ENCODE results near the gene VOPP1.

Gene VOPP1

DNA sequence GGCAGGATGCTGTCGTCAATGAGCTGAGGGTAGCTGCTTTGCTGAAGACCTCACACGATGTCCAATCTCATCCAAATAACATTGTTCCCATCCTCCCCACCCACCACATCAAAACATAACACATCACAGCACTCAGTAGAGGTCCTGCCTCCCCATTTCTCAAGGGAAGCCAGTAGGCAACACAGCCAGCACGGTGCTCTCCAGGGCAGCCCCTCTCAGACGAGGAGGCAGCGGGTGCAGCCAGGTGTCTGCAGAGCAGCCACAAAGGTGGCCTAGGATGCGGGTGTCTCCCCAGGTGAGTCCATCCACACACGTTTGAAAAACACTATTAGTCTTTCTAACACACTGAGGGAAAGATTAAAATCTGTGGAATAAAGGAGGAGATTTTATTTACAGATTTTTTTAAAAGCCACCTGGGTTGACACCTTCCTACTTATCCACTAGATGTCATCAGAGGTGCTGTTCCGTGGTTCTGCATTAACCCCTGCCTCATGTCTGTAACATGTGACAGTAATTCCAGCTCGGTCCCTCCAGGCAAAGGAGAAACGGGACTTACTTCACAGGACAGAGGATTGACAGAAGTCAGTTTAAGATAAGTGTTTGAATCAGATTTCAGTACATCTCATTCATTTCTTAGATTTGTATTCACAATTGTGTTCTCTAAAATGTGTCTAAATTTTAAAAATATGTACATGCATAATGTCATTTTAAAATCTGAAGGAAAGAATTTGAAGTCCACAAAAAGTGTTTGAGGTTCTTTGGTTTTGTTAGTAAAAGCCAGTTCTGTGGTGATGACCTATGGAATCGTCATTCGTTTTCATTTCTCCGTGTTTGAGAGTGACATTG, 139.1 kb downstream of the VOPP1 start:
- DNase-seq (ENCODE audit: low spot score) = peak; percentile 77

DNA sequence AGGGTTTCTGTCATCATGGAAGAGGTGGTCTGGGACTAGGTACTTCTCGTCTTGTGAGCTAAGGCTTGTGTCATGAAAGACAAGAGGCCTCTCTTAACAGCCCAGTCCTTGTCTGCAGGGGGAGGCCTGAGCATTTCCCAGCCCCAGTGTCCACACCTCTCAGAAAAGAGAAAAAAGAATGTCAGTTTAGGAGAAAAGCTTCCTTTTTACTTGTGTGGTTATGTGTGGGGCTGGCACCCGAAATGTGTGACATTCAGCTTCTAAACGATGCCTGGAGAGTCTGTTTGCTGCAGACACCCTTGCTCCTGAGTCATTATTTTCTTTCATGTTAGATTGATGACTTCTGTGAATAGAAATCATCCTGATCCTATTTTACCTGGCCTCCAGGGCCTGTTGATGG, 139.8 kb downstream of the VOPP1 start:
- no peak for DNase-seq (ENCODE audit: low spot score)

DNA sequence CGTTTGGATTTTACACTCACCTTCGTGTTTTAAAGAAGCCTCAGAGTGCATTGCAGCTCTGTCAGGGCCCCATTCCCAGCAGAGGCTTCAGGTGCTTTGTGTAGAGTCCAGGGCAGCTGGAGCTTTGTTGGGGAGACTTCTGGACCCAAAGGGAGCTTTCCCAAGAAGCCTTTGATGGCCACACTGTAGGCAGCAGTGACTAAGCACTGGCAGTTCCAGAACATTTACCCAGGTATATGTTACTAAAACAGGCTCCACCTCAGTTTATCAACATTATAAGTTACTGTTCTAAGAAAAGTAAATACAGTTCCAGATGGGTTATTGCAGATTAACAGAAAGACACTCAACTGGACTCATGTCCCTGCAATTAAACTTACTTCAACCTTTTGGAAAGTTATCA, 140.4 kb downstream of the VOPP1 start:
- DNase-seq (ENCODE audit: low spot score) = no peak

DNA sequence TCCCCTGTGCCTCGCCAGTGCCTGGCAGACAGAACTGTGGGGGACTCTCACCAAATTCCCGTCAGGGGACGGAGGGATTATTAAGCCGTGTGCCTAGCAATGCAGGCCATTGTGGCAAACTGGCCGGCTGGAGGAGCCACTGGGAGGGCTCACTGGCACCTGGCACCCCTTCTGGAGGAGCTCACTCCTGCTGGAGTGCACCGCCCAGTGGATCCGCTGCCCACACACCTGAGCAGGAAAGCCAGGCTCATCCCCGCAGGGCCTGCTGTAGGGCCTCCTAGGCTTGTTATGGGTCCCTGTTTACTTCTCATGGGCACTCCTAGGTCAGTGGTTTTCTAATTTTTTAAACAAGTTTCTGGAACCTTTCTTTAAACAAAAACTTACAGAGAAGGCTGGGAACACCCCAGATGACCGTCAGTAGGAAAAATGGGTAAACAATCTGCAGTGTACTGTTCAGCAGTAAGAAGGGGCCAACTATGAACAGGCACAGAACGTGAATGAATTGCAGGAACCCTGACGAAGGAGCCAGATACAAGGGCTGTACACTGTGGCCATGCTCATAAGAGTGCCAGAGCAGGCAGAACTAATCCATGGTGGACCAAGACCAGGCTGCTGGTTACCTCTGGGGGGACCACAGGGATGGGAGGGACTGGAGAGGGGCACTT, 142.3 kb downstream of the VOPP1 start:
- no peak for DNase-seq (ENCODE audit: low spot score)

DNA sequence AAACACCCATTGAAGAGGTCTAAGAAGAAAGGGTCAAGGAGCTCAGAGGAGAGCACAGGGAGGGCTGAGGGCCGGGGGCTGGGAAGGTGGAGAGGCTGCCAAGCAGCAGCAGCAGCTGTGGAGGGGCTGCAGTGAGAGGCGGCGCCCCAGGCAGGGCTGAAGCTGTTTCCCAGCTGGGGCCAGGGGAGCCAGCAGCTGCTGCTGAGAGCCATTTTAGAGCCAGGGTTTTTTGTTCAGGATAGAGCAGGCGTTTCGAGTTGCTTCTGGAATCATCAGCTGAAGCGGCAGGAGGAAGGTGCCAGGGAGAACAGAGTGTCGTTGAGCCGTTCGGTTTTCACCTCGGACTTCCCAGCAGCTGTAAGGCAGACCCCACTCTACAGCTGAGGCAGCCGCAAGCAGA, 144.5 kb downstream of the VOPP1 start:
- no peak for DNase-seq (ENCODE audit: low spot score)

DNA sequence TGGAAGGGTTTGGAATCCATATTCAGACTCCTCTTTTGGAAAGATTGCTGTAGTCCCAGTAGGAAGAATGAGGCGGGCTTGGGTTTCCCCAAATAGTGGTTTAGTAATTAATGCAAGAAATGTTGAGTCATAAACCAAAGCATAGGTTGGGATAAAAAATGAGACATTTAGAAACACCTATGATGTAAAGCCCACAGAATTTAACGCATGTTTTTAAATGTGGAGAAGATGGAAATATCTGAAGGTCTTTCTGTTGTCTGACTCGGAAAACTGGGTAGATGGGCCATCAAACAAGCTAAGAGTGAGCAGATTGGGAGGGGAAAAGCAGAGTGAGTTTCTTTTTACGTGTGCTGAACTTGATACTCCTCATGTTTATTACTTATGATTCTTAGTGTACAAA, 145.0 kb downstream of the VOPP1 start:
- DNase-seq (ENCODE audit: low spot score) = no peak

- no peak for DNase-seq (ENCODE audit: low spot score)
Observed at GRCh38 chr7:55426676-55427075, 145.6 kb downstream of the VOPP1 start.

- DNase-seq (ENCODE audit: low spot score) = no peak
Observed at GRCh38 chr7:55425141-55425752, 147.1 kb downstream of the VOPP1 start.

DNA sequence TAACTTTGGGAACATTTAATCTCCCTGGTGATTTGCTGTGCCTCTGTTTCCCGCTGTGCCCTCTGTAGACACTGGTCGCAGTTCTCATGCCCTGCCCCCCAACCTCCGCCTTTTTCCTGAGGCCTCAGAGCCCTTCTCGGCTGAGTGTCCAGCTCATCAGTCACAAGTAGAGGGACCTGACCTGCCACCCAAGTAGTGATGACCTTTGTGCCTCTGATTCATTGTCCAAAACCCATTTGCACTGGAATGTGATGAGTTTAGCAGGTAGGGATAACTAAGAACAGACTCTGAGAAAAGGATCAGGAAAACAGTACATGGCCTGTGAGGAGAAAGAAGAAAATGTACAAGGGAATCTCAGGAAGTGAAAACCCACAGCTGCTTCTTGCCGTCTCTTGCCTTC, 148.4 kb downstream of the VOPP1 start:
- DNase-seq (ENCODE audit: low spot score) = no peak

DNA sequence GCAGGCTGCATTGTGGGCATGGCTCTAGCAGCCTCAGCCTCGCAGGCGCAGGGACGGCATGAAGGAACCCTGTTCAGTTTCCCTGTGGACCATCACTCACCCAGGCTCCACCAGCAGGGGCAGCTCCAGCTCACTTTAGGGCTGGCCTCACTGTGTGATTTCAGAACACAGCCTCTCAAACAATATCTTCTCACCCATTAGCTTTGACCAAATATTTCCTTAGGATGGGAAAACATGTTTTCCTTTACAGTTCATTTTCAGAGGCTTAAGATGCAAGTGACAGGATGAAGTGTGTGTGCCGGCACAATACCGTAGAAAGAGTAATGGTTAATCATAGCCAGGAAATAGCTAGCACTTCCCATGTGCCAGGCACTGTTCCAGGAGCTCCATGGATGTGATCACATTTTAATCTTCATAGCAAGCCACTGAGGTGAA, 149.0 kb downstream of the VOPP1 start:
- no peak for DNase-seq (ENCODE audit: low spot score)

All from COLO829 (cell line).